GM18520 (cell line): ENCODE data around the gene PCDHGB5.
"Not testable (repeated sequence)": the region's sequence is repeated elsewhere in the genome, so short reads cannot be mapped to it uniquely, and the experiment has no call there.

Experiments
- ATAC-seq: cut with Tn5 transposase; IDR thresholded peaks from one replicate; pipeline ENCODE4 v1.9.1; 2021; ENCODE audit not compliant: unreplicated experiment

Gene PCDHGB5

DNA sequence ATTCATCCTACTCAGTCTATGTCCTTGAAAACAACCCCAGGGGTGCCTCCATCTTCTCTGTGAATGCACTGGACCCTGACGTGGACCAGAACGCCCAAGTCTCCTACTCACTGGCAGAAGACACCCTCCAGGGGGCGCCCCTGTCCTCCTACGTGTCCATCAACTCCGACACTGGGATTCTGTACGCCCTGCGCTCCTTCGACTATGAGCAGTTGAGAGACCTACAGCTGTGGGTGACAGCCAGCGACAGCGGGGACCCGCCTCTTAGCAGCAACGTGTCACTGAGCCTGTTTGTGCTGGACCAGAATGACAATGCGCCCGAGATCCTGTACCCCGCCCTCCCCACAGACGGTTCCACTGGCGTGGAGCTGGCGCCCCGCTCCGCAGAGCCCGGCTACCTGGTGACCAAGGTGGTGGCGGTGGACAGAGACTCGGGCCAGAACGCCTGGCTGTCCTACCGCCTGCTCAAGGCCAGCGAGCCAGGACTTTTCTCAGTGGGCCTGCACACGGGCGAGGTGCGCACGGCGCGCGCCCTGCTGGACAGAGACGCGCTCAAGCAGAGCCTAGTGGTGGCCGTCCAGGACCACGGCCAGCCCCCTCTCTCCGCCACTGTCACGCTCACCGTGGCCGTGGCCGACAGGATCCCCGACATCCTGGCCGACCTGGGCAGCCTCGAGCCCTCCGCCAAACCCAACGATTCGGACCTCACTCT, 22.1 kb upstream of the PCDHGB5 start:
- ATAC-seq, result not testable (repeated sequence)

DNA sequence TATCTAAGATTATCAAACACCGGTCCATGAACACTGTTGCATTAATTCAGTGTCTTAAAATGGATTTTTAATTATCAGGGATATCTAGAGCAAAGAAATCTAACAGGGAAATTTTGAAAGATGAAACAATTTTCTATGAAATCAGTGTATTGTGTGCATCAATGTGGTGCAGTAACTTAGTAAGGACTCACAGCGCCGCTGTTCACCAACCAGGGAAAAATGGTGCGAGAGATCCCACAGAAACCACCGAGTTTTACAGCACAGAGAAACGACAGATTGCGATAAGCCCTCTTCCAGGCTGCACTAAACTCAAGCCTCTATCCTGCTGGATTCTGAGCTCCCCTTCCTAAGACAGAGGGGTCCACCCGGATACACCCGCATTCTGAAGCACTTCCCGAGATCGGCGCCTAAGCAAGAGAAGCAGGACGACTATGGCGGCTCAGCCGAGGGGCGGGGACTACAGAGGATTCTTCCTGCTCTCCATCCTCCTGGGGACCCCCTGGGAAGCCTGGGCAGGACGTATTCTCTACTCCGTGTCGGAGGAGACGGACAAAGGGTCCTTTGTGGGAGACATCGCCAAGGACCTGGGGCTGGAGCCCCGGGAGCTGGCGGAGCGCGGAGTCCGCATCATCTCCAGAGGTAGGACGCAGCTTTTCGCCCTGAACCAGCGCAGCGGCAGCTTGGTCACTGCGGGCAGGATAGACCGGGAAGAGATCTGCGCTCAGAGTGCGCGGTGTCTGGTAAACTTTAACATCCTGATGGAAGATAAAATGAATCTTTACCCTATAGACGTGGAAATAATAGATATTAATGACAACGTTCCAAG, 15.1 kb upstream of the PCDHGB5 start, which contains the start of gene PCDHGA7:
PCDHGA7 (plus strand) TSS at position 274 of the 826 bp plus-strand sequence; CDS start at position 432, 158 bp downstream.
- ATAC-seq, result no peak

DNA sequence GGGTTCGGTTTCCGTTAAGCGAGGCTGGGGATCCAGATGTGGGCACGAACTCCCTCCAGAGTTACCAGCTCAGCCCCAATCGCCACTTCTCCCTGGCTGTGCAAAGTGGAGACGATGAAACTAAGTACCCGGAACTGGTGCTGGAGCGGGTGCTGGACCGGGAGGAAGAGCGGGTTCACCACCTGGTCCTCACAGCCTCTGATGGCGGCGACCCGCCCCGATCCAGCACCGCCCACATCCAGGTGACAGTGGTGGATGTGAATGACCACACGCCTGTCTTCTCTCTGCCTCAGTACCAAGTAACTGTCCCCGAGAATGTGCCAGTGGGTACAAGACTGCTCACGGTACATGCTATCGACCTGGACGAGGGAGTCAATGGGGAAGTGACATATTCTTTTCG, 14.4 kb upstream of the PCDHGB5 start:
- ATAC-seq, result no peak

DNA sequence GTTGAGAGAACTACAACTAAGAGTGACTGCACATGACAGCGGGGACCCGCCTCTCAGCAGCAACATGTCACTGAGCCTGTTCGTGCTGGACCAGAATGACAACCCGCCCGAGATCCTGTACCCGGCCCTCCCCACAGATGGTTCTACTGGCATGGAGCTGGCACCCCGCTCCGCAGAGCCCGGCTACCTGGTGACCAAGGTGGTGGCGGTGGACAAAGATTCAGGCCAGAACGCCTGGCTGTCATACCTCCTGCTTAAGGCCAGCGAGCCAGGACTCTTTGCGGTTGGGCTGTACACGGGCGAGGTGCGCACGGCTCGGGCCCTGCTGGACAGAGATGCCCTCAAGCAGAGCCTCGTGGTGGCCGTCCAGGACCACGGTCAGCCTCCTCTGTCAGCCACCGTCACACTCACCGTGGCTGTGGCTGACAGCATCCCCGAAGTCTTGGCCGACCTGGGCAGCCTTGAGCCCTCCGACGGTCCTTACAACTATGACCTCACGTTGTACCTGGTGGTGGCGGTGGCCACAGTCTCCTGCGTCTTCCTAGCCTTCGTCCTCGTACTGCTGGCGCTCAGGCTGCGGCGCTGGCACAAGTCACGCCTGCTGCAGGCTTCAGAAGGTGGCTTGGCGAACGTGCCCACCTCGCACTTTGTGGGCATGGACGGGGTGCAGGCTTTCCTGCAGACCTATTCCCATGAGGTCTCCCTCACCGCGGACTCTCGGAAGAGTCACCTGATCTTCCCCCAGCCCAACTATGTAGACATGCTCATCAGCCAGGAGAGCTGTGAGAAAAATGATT, 13.1 kb upstream of the PCDHGB5 start:
- ATAC-seq, result no peak

DNA sequence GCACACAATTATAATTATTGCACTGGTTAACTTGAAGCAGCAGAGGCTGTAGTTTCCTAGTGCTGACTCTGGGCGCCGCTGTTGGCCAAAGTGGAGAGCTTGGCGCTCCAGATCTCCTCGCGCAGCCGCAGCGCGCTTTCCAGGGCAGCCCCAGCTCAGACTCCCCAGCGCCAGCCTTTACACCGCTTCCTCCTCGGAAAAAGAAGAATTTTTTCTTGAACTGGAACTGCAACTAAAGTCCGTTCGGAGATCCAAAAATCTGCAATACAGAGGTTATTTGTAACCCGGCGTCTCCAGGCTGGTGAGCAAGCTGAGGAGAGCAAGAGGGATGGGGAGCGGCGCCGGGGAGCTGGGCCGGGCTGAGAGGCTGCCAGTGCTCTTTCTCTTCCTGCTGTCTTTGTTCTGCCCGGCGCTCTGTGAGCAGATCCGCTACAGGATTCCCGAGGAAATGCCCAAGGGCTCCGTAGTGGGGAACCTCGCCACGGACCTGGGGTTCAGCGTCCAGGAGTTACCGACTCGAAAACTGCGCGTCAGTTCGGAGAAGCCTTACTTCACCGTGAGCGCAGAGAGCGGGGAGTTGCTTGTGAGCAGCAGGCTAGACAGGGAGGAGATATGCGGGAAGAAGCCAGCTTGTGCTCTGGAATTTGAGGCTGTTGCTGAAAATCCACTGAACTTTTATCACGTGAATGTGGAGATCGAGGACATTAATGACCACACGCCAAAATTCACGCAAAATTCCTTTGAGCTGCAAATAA, 10.0 kb upstream of the PCDHGB5 start, which contains the start of gene PCDHGB4:
PCDHGB4 (plus strand) TSS at position 142 of the 755 bp plus-strand sequence; CDS start at position 329, 187 bp downstream.
- ATAC-seq, result not testable (repeated sequence)

DNA sequence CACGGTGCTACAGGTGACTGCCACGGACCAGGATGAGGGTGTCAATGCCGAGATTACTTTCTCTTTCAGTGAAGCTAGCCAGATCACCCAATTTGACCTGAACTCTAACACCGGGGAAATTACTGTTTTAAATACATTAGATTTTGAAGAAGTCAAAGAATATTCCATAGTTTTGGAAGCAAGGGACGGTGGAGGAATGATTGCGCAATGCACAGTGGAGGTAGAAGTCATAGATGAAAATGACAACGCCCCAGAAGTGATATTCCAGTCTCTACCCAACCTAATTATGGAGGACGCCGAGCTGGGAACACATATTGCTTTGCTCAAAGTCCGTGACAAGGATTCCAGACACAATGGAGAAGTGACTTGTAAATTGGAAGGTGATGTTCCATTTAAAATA, 9.1 kb upstream of the PCDHGB5 start:
- ATAC-seq, result no peak

DNA sequence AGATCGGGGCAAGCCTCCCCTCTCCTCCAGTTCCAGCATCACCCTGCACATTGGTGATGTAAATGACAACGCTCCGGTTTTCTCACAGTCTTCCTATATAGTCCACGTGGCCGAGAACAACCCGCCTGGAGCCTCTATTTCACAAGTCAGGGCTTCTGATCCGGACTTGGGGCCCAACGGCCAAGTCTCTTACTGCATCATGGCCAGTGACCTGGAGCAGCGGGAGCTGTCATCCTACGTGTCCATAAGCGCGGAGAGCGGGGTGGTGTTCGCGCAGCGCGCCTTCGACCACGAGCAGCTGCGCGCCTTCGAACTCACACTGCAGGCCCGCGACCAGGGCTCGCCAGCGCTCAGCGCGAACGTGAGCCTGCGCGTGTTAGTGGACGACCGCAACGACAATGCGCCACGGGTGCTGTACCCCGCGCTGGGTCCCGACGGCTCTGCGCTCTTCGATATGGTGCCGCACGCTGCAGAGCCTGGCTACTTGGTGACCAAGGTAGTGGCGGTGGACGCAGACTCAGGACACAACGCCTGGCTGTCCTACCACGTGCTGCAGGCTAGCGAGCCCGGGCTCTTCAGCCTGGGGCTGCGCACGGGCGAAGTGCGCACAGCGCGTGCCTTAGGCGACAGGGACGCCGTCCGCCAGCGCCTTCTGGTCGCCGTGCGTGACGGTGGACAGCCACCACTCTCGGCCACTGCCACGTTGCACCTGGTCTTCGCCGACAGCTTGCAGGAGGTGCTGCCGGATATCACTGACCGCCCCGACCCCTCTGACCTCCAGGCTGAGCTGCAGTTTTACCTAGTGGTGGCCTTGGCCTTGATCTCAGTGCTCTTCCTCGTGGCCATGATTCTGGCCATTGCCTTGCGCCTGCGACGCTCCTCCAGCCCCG, 8.3 kb upstream of the PCDHGB5 start:
- no peak for ATAC-seq

DNA sequence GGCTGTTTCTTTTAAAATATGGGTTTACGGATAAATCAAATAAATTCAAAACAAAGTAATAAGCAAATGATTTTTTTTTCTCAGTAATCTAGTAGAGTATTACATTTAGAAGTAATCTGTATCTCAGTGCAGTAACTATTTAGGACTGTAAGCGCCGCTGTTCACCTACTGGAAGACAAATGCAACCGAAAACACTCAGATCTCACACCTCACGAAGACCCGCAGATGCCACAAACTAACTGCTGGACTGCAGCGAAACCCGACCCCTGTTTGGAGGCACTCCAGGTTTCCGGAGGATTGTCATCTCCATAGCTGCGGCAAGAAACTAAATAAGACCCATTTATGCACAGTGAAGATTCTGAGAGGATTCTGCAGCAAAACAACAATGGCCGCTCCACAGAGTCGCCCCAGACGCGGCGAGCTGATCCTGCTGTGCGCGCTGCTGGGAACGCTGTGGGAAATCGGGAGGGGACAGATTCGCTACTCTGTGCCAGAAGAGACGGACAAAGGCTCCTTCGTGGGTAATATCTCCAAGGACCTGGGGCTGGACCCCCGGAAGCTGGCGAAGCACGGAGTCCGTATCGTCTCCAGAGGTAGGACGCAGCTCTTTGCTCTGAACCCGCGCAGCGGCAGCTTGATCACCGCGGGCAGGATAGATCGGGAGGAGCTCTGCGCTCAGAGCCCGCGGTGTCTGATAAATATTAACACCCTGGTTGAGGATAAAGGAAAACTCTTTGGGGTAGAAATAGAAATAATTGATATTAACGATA, 5.1 kb upstream of the PCDHGB5 start, which contains the start of gene PCDHGA8:
PCDHGA8 (plus strand) TSS at position 205 of the 770 bp plus-strand sequence; CDS start at position 386, 181 bp downstream.
- ATAC-seq, result no peak

DNA sequence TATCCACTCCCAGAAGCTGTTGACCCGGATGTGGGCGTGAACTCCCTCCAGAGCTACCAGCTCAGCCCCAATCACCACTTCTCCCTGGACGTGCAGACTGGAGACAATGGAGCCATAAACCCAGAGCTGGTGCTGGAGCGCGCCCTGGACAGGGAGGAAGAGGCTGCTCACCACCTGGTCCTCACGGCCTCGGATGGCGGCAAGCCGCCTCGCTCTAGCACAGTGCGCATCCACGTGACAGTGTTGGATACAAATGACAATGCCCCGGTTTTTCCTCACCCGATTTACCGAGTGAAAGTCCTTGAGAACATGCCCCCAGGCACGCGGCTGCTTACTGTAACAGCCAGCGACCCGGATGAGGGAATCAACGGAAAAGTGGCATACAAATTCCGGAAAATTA, 4.5 kb upstream of the PCDHGB5 start:
- ATAC-seq, result no peak

DNA sequence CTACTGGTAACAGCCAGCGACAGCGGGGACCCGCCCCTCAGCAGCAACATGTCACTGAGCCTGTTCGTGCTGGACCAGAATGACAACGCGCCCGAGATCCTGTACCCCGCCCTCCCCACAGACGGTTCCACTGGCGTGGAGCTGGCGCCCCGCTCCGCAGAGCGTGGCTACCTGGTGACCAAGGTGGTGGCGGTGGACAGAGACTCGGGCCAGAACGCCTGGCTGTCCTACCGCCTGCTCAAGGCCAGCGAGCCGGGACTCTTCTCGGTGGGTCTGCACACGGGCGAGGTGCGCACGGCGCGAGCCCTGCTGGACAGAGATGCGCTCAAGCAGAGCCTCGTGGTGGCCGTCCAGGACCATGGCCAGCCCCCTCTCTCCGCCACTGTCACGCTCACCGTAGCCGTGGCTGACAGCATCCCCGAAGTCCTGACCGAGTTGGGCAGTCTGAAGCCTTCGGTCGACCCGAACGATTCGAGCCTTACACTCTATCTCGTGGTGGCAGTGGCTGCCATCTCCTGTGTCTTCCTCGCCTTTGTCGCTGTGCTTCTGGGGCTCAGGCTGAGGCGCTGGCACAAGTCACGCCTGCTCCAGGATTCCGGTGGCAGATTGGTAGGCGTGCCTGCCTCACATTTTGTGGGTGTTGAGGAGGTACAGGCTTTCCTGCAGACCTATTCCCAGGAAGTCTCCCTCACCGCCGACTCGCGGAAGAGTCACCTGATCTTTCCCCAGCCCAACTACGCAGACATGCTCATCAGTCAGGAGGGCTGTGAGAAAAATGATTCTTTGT, 3.2 kb upstream of the PCDHGB5 start:
- not testable (repeated sequence) for ATAC-seq

DNA sequence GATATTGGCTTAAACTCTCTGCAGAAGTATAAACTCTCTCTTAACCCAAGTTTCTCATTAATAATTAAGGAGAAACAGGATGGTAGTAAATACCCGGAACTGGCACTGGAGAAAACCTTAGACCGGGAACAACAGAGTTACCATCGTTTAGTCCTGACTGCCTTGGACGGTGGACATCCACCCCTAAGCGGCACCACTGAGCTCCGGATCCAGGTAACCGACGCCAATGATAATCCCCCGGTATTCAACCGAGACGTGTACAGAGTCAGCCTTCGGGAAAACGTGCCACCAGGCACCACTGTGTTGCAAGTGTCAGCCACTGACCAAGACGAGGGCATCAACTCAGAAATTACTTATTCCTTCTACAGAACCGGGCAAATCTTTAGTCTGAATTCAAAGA, 861 bp downstream of the PCDHGB5 start:
- no peak for ATAC-seq

DNA sequence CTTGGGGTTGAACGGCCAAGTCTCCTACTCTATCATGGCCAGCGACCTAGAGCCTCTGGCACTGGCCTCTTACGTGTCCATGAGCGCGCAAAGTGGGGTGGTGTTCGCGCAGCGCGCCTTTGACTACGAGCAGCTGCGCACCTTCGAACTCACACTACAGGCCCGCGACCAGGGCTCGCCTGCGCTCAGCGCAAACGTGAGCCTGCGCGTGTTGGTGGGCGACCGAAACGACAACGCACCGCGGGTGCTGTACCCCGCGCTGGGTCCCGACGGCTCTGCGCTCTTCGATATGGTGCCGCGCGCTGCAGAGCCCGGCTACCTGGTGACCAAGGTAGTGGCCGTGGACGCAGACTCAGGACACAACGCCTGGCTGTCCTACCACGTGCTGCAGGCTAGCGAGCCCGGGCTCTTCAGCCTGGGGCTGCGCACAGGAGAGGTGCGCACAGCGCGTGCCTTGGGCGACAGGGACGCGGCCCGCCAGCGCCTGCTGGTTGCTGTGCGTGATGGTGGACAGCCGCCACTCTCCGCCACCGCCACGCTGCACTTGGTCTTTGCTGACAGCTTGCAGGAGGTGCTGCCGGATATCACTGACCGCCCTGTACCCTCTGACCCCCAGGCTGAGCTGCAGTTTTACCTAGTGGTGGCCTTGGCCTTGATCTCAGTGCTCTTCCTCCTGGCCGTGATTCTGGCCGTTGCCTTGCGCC, 2.0 kb downstream of the PCDHGB5 start:
- no peak for ATAC-seq

DNA sequence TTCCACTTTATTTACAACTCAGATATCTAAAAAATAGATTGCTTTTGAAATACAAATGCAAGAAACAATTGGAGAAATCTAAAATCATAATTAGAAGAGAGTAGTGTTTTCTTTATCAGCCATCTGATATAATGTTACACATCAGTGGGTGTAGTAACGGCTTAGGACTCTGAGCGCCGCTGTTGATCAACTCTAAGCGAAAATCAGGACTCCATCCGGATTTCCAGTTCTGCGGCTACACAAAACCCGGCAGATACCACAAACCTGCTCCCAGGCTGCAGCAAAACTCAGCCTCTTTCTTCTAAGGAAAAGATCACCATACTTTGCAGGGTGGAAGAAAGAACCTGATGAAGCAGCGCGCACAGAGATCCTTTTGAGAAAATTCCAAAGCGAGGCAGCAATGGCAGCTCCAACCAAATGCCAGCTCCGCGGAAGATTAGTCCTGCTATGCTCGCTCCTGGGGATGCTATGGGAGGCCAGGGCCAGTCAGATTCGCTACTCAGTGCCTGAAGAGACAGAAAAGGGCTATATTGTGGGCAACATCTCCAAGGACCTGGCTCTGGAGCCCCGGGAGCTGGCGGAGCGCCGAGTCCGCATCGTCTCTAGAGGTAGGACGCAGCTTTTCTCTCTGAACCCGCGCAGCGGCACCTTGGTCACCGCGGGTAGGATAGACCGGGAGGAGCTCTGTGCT, 5.0 kb downstream of the PCDHGB5 start, which contains the start of gene PCDHGA9:
PCDHGA9 (plus strand) TSS at position 226 of the 691 bp plus-strand sequence; CDS start at position 401, 175 bp downstream.
- no peak for ATAC-seq

DNA sequence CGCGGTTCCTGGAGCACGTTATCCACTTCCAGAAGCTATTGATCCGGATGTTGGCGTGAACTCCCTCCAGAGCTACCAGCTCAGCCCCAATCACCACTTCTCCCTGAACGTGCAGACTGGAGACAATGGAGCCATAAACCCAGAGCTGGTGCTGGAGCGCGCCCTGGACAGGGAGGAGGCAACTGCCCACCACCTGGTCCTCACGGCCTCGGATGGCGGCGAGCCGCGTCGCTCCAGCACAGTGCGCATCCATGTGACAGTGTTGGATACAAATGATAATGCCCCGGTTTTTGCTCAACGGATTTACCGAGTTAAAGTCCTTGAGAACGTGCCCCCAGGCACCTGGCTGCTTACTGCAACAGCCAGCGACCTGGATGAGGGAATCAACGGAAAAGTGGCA, 5.6 kb downstream of the PCDHGB5 start:
- ATAC-seq, result no peak

DNA sequence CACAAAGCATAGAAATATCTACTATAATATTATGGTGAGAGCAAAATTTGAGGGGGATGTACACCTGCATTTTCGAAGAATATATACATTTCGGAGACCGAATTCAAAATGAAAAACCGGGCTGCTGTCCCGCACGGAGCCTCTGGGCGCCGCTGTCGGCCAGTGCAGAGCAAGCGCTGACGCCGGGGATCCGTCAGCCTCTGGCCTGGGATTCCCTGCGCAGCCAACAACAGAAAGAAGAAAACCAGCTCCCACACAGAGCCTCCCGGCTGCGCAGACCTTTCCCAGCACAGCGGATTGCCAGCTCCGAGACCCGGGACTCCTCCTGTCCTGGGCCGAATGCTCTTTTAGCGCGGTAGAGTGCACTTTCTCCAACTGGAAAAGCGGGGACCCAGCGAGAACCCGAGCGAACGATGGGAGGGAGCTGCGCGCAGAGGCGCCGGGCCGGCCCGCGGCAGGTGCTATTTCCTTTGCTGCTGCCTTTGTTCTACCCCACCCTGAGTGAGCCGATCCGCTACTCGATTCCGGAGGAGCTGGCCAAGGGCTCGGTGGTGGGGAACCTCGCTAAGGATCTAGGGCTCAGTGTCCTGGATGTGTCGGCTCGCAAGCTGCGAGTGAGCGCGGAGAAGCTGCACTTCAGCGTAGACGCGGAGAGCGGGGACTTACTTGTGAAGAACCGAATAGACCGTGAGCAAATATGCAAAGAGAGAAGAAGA, 10.2 kb downstream of the PCDHGB5 start, which contains the start of gene PCDHGB6:
PCDHGB6 (plus strand) TSS at position 232 of the 716 bp plus-strand sequence; CDS start at position 414, 182 bp downstream.
- not testable (repeated sequence) for ATAC-seq
